Stimulated activated CD8-positive, alpha-beta memory T cell treated with anti-CD3 and anti-CD28 coated beads, Interleukin-4, amount 100 ng/mL, for 1 hour (primary cell): ENCODE results near the gene NAP1L5.

Source experiments
- DNase-seq, 2 donors: peaks; one replicate each; pipeline ENCODE4 v3.0.0-alpha.2; 2020; ENCODE audit warnings: low read depth in 2 of 2, low spot score in 1 of 2

The NAP1L5 gene

DNA sequence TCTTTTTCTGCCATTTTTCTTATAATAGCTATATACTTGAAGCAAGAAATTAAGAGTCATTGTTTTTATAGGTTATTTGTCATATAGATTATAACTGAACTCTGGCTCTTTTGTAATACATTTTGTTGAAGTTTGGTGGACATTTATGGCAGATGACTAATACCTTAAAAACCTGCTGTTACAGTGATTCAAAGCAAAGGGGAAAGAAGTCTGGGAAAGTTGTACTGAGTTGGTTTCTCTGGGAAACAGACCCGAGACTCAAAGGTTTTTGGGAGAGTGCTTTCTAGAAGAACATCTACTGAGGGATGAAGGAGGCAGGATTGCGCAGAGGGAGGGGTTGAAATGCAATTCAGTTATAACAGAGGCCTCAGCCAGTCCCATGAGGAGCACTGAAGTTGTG lies 35.9 kb downstream of the NAP1L5 start:
- no peak for DNase-seq

DNA sequence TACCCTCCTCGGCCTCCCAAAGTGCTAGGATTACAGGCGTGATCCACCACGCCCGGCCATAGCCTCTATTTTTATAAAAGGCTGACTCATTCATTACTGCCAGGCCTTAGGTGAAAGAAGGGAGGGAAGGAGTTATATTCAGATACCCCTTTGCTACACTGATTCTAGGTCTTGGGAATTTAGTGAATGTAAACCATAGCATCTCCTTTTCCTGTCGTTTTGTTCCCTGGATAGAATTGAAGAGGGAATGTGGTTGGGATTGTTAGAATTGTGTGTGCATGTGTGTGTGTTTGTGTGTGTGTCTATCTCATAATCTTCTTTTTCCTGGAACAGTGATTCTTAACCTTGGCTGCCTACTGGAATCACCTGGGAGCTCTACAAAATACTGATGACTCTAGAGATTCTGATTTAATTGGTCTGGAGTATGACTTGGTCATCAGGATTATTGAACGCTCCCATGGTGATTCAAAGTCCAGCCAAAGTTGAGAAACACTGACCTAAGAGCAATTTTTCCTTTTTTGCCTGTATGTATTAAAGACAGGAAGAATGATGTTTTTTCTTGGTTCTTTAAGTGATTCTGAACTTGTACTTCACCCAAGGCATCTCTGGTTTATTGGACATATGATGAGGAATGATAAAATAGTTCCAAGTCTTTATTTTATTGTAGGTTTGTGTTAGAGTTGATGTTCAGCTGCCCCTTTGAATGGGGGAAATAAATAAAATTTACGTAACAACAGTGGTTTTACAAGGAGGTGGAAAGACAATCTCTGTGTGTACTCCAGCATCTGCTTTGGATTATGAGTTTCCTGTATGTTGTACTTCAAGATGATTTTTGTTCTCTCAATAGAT lies 37.0 kb downstream of the NAP1L5 start:
- DNase-seq = no peak

GRCh38 chr4:88659890-88660208 lies 37.8 kb downstream of the NAP1L5 start:
- DNase-seq = no peak

DNA sequence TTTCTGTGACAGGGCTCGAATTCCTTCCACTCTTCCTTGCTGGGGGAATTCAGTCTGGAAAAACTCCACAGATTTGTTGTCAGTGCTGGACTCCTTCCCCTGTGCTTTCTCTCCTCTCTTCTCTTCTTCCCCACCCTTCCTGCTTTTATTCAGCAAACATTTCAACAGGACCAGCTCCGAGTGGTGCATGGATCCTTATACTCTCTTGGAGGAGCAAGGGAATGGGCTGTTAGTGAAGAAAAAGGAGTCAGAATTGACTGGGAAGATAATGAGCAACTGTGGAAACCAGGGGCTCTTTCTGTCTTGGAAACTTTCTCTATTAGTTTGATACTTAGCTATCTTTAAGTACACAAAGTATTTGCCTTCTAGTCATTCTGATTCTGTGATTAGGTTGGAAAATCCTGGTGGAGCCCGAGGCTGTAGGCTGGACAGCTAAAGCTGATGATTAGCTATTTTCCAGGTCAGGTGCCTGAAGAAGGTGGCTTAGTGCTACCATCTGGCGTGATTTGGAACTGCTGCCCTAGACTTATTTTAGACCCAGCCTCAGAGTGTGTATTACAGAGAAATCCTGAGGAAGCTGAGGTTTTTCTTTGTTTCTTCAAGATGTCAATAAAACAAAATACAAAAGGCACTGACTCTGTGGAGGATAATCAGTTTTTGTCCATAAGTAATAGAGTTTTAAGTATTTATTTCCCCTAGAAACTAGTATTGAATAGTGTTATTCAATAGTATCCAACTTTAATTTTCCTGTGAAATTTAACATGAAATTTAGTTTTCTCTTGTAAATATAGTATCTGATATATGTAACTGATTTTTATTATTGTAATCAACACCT lies 38.4 kb downstream of the NAP1L5 start:
- DNase-seq = peak in 1 of 2 donors; percentile 5

DNA sequence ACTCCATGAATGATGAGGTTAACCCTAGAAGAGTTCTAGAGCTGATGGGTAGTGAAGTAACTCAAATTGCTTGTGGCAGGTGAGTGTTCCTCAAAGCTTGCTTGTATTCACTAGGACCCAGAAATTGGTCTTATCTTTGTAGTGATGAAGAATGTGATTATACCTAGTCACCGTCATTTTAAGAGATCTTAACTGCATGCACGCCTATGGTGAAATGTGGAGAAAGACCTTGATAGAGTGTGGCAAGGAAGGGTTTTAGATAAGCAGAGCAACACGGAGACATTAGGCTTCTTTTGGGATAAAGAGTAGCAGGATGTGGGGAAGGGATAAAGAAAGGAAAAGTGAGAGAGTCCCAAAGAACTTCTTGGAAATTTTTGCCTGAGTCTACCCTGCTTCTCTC lies 42.4 kb downstream of the NAP1L5 start:
- no peak for DNase-seq

- no peak for DNase-seq
Observed at GRCh38 chr4:88653371-88653946, 44.2 kb downstream of the NAP1L5 start.

- DNase-seq = no peak
Observed at GRCh38 chr4:88649716-88650115, 47.9 kb downstream of the NAP1L5 start.

DNA sequence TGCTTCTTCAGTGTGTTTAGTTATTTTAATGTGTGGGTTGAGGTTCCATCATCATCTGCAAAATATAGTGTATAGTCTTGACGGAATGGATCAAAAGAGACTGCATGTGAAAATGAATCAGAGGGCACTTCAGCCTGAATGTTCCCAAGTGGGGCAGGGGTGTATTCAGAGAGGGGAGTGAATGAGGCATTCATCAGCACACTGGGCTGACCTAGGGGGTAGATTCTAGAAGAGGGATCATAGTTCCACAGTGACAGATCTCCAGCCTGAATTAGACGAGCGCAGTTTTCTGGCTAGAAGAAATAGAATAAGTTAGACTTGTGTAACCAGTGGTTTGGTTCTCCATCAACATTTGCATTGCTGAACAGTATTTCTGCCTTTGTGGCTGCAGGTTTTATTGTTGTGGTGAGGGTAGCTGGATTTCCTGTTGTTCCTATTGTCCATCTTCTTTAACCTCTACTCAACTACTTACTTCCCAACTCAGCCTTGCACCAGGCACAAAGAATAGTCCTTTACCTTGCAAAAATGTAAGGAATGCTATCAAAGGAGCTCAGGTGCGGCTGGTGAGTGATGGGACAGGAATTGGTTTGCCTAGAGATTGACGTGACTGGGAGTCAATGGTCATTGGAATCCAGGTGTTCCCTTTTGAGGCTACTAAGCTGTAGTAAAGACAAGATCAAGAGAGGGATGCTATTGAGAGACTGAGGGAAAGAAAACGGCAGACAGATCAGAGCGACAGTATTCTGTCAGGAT lies 50.9 kb downstream of the NAP1L5 start:
- no peak for DNase-seq

- no peak for DNase-seq
Observed at GRCh38 chr4:88645994-88646393, 51.6 kb downstream of the NAP1L5 start.
